Uterus (tissue), 2 donors: ENCODE results near the gene RNPS1.

Experiments used
- POLR2A ChIP-seq, 2 donors: fragments of 450-650 bp; IDR thresholded peaks; one replicate each; pipeline ENCODE4 v1.6.1; 2016; ENCODE audit warnings: antibody characterized with exemption in 2 of 2, mild to moderate bottlenecking in 1 of 2, moderate library complexity in 1 of 2
- TF ChIP-seq, protein P1 (sequence below), 4 experiments: fragments of 200-600 bp in 2 of 4; fragments of 450-650 bp in 2 of 4; sonication (generic) in 2 of 4; IDR thresholded peaks; one replicate each; pipeline ENCODE4 v1.5.1; 2016 to 2019; ENCODE audit warnings: antibody characterized with exemption in 4 of 4, mild to moderate bottlenecking in 2 of 4, moderate library complexity in 1 of 4

DNA sequence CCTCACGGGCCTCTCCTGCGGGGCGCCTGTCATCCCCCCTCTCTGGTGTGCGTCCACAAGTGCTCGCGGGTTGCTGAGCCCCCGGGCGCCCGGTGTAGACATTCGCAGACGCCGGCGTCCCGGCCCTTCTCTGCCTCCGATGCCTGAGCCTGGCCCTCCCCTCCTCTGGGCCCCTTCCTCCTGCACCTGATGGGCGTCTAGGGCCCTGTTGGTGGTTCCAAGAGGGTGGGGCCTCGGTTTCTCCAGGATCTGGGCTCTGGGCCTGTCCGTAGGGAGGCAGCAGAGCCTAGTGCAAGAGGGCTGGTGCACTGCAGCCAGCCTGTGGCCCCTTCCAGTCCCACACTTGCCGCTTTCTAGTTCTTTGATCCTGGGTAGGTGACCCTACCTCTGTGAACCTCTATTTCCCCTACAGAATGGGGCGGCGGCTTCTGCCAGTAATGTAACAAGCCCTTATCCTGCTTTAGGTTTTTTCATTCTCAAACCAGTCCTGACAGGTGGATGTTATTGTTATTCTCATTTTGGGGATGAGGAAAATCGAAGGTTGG, 43.9 kb downstream of the RNPS1 start:
- TF ChIP-seq, protein P1, sequence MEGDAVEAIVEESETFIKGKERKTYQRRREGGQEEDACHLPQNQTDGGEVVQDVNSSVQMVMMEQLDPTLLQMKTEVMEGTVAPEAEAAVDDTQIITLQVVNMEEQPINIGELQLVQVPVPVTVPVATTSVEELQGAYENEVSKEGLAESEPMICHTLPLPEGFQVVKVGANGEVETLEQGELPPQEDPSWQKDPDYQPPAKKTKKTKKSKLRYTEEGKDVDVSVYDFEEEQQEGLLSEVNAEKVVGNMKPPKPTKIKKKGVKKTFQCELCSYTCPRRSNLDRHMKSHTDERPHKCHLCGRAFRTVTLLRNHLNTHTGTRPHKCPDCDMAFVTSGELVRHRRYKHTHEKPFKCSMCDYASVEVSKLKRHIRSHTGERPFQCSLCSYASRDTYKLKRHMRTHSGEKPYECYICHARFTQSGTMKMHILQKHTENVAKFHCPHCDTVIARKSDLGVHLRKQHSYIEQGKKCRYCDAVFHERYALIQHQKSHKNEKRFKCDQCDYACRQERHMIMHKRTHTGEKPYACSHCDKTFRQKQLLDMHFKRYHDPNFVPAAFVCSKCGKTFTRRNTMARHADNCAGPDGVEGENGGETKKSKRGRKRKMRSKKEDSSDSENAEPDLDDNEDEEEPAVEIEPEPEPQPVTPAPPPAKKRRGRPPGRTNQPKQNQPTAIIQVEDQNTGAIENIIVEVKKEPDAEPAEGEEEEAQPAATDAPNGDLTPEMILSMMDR (IDR thresholded peaks at IDR 0.05): no peak
- no peak for TF ChIP-seq POLR2A (IDR thresholded peaks at IDR 0.05)
